ENCODE data around the gene PGD. TPM values are rescaled to one million over a fixed set of nuclear protein-coding genes. Genes with fewer than 3 reads are reported as not detected.

Gene PGD
- total RNA-seq, 4 donors from 2014 or later: 13.8 to 79.7 (median 37.5) TPM

- H3K27me3 ChIP-seq: no peaks in the 10 kb centered on the region
- H3K4me3 ChIP-seq: peak overlapping the region; percentile 51 to 65
- H3K9me3 ChIP-seq: no peaks in the 10 kb centered on the region
- DNase-seq: no peak
- peak overlapping the region; percentile 61 to 78 for H3K27ac ChIP-seq
- intact Hi-C loops (cut with DNase I; ENCODE audit: low total_unique reads): loop anchor here (10.0 kb wide), 1 partner anchor 64 kb away; no protein-coding TSS in a partner anchor
- H3K4me1 ChIP-seq: no peaks in the 10 kb centered on the region
- TF ChIP-seq CTCF (IDR thresholded peaks at IDR 0.05): no peak
- TF ChIP-seq POLR2A (IDR thresholded peaks at IDR 0.05): no peak
- no peaks in the 10 kb centered on the region for H3K36me3 ChIP-seq
Measured at GRCh38 chr1:10431070-10431730, 32.3 kb downstream of the PGD start.

DNA sequence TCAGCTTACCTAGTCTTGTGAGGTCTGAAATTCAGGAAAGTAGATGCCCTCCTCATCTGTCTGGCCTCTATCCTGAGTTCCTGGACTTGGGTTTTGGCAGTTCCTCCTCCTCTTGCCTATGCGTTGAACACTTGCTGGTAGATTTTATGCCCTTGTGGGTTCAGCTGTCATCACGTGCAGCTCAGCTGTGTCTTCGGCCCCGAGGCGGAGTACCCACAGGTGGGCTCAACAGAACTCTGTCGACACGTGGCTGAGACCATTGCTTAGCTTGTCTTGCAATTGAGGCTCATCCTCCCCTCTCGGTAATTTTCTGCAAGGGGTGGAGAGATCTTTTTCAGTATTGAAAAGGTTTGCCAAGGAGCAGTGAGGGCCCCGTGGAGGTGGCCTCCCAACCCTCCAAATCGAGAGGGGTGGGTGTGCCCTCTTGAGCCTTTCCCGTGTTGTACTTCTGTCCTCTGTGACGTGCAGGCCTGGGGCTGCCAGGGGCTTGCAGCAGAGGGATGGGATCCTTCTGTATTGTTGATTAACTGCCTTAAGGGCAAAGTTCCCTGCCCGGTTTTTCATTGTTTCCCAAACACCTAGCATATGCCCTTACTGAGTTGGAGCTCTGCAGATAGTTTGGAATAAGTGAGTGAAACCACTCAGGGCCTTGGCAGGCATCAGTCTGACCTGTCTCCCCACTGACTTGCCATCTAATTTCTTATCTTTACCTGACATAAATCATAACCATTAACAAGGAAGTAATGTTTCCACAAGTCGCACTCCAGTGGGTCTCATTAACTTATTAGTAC is 34.2 kb downstream of the PGD start:
- Histone ChIP-seq H3K4me1 (no peaks in the 10 kb centered on the region), H3K4me3 (no peak overlapping the region), H3K27me3 (no peaks in the 10 kb centered on the region), H3K36me3 (no peaks in the 10 kb centered on the region), H3K27ac (no peak overlapping the region), H3K9me3 (no peaks in the 10 kb centered on the region)
- no peak for DNase-seq
- TF ChIP-seq POLR2A (IDR thresholded peaks at IDR 0.05) (no peak), CTCF (IDR thresholded peaks at IDR 0.05) (no peak)
- intact Hi-C loops (cut with DNase I; ENCODE audit: low total_unique reads): loop anchor here (10.0 kb wide), 1 partner anchor 62 kb away; no protein-coding TSS in a partner anchor

- intact Hi-C loops (cut with DNase I; ENCODE audit: low total_unique reads): loop anchor here (10.0 kb wide), 1 partner anchor 61 kb away; no protein-coding TSS in a partner anchor
- H3K36me3 ChIP-seq: no peaks in the 10 kb centered on the region
- no peak for DNase-seq
- no peak overlapping the region for H3K4me3 ChIP-seq
- no peak overlapping the region for H3K27ac ChIP-seq
- H3K27me3 ChIP-seq: no peaks in the 10 kb centered on the region
- no peaks in the 10 kb centered on the region for H3K4me1 ChIP-seq
- TF ChIP-seq CTCF (IDR thresholded peaks at IDR 0.05) (no peak), POLR2A (IDR thresholded peaks at IDR 0.05) (no peak)
- H3K9me3 ChIP-seq: no peaks in the 10 kb centered on the region
Measured at GRCh38 chr1:10433790-10434189, 34.9 kb downstream of the PGD start.

DNA sequence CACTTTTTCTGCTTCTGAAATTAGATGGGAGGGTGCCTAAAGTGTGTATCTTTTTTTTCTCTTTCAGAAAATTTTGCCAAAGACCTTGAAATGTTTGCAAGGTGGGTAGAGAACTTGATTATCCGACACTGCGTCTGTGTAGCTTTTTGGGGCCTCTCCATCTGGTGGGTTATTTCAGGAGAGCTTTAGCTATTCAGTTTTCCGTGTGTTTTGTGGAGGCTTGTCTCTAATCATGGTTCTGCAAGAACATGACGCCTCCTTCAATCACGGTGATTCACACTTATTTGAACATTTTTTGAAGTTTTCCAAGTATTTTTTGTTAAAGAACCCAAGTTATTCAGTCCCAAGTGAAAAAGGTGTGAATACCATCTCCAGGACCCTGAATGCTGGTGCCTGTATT is 35.7 kb downstream of the PGD start:
- no peak for TF ChIP-seq CTCF (IDR thresholded peaks at IDR 0.05)
- H3K27me3 ChIP-seq: no peaks in the 10 kb centered on the region
- no peak overlapping the region for H3K4me3 ChIP-seq
- H3K36me3 ChIP-seq: no peaks in the 10 kb centered on the region
- no peaks in the 10 kb centered on the region for H3K4me1 ChIP-seq
- intact Hi-C loops (cut with DNase I; ENCODE audit: low total_unique reads): loop anchor here (10.0 kb wide), 1 partner anchor 60 kb away; no protein-coding TSS in a partner anchor
- no peaks in the 10 kb centered on the region for H3K9me3 ChIP-seq
- no peak for DNase-seq
- H3K27ac ChIP-seq: no peak overlapping the region

DNA sequence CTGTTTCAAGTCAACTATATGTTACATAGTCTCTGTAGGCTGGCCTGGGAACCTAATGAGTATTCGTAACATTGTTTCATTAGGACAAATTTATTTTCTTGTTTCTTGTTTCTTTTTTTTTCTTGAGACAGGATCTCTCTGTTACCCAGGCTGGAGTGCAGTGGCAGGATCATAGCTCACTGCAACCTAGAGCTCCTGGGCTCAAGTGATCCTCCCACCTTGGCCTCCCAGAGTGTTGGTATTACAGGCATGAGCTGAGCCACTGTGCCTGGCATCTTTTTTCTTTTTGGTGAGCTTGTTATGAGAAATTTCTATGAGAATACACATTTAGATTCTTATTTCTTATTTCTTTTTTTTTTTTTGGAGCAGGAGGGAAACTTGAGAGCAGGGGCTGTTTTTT is 38.2 kb downstream of the PGD start:
- H3K27me3 ChIP-seq: no peaks in the 10 kb centered on the region
- no peak overlapping the region for H3K4me3 ChIP-seq
- no peak for DNase-seq
- H3K36me3 ChIP-seq: no peaks in the 10 kb centered on the region
- no peaks in the 10 kb centered on the region for H3K9me3 ChIP-seq
- H3K27ac ChIP-seq: no peak overlapping the region
- no peaks in the 10 kb centered on the region for H3K4me1 ChIP-seq
- TF ChIP-seq CTCF (IDR thresholded peaks at IDR 0.05) (no peak), POLR2A (IDR thresholded peaks at IDR 0.05) (no peak)
- intact Hi-C loops (cut with DNase I; ENCODE audit: low total_unique reads): loop anchor here (10.0 kb wide), 1 partner anchor 58 kb away; no protein-coding TSS in a partner anchor

All from uterus (tissue), 4 donors.